K562 (cell line): ENCODE data around the gene CRADD. TPM values are rescaled to one million over a fixed set of nuclear protein-coding genes. Genes with fewer than 3 reads are reported as not detected.

Experiments
- ATAC-seq: fragments of 200-7000 bp; cut with Tn5 transposase; 3 replicates; pipeline ENCODE4 v1.9.1; 2020; ENCODE audit warnings: moderate library complexity
- BruUV-seq: library from RNA; stranded (reverse); fragments of 400-500 nt; replicated peaks from 2 replicates; lab custom pipeline; 2021; lab: Mats Ljungman, UMichigan
- CTCF ChIA-PET: fragments of 300-600 bp; formaldehyde crosslinking; extraction: SDS; loops from one replicate; lab custom pipeline; 2021; ENCODE audit warnings: low intra/inter-chr PET ratio; lab: Yijun Ruan, JAX
- POLR2A ChIA-PET: fragments of 300-600, 350-650 bp; sonication (Branson Sonifier 250); formaldehyde crosslinking; extraction: SDS; loops from one replicate; lab custom pipeline; 2021; ENCODE audit warnings: antibody characterized with exemption, inconsistent platforms; lab: Yijun Ruan, JAX
- DNase-seq, 4 experiments: peaks; one replicate each; pipeline versions ENCODE4 v3.0.0 to v3.0.0-alpha.2; 2011 to 2018; ENCODE audit warnings: low spot score in 3 of 4, mixed read lengths in 3 of 4; ENCODE audit errors: extremely low read depth in 1 of 4
- FAIRE-seq: peaks from 2 replicates; lab custom pipeline; 2011; peaks lifted over from hg19 to GRCh38; lab: Jason Lieb, UNC
- H2AFZ ChIP-seq: 2 replicates; pipeline ENCODE4 v1.6.0; 2011; ENCODE audit warnings: low read depth, low read length, control low read depth, inconsistent platforms
- H3K27ac ChIP-seq: fragments of 200-600 bp; 3 replicates; pipeline ENCODE4 v1.8.0; 2011; ENCODE audit warnings: low read depth, mild to moderate bottlenecking, control low read depth, inconsistent platforms, low read length, moderate library complexity, mixed read lengths; ENCODE audit errors: extremely low read depth
- H3K27me3 ChIP-seq, 2 experiments: fragments of 300-600 bp in 1 of 2; 2 replicates in 1 of 2; 3 replicates in 1 of 2; pipeline versions ENCODE4 v1.6.0 to v1.8.0; 2011; ENCODE audit warnings: inconsistent platforms in 2 of 2, low read length in 2 of 2, mild to moderate bottlenecking in 1 of 2, mixed read lengths in 1 of 2, moderate library complexity in 1 of 2; ENCODE audit not compliant: control insufficient read depth in 2 of 2, insufficient read depth in 2 of 2
- H3K36me3 ChIP-seq: fragments of 300-600 bp; 3 replicates; pipeline ENCODE4 v1.8.0; 2011; ENCODE audit warnings: mild to moderate bottlenecking, low read length, inconsistent platforms; ENCODE audit not compliant: control insufficient read depth, insufficient read depth
- H3K4me1 ChIP-seq, 2 experiments: fragments of 200-600 bp in 1 of 2; replicated peaks in 1 of 2; 2 replicates in 1 of 2; 3 replicates in 1 of 2; pipeline versions ENCODE4 v1.5.1 to v1.8.0; 2011; ENCODE audit warnings: inconsistent platforms in 2 of 2, low read length in 2 of 2, mild to moderate bottlenecking in 1 of 2, mixed read lengths in 1 of 2, moderate library complexity in 1 of 2; ENCODE audit not compliant: control insufficient read depth in 2 of 2, insufficient read depth in 2 of 2
- H3K4me2 ChIP-seq: 2 replicates; pipeline ENCODE4 v1.6.1; 2011; ENCODE audit warnings: low read length, control low read depth, inconsistent platforms, mixed read lengths; ENCODE audit not compliant: insufficient read depth
- H3K4me3 ChIP-seq: fragments of 200-600 bp; sonication (generic), shearing (Covaris generic); 2 replicates; pipeline ENCODE4 v1.5.1; 2016; ENCODE audit warnings: control low read depth, inconsistent platforms
- H3K79me2 ChIP-seq: fragments of 200-600 bp; 3 replicates; pipeline ENCODE4 v1.8.0; 2011; ENCODE audit warnings: low read length, inconsistent platforms; ENCODE audit not compliant: control insufficient read depth, insufficient read depth
- H3K9ac ChIP-seq, 2 experiments: 2 replicates each; pipeline versions ENCODE4 v1.6.0 to v1.6.1; 2011; ENCODE audit warnings: low read depth in 2 of 2, low read length in 2 of 2, control low read depth in 1 of 2, inconsistent platforms in 1 of 2, mild to moderate bottlenecking in 1 of 2, mixed read lengths in 1 of 2; ENCODE audit not compliant: insufficient read depth in 1 of 2
- H3K9me1 ChIP-seq: one replicate; pipeline ENCODE4 v1.6.0; 2011; ENCODE audit warnings: inconsistent platforms, mild to moderate bottlenecking, low read length, moderate library complexity; ENCODE audit not compliant: control insufficient read depth, insufficient read depth
- H3K9me3 ChIP-seq: replicated peaks from 2 replicates; pipeline ENCODE4 v1.5.1; 2011; ENCODE audit warnings: low read depth, low read length, inconsistent platforms; ENCODE audit not compliant: control insufficient read depth, insufficient read depth
- H4K20me1 ChIP-seq: replicated peaks from 2 replicates; pipeline ENCODE4 v1.6.1; 2011; ENCODE audit warnings: low read length, inconsistent platforms, mixed read lengths; ENCODE audit not compliant: control insufficient read depth, insufficient read depth
- CBFA2T3 ChIP-seq: fragments of 450-650 bp; IDR thresholded peaks from 2 replicates; pipeline ENCODE4 v1.6.1; 2017
- CSDE1 ChIP-seq, 2 experiments: fragments of 450-650 bp; IDR thresholded peaks; 2 replicates each; pipeline ENCODE4 v1.6.1; 2016; ENCODE audit warnings: mild to moderate bottlenecking in 1 of 2
- ETS2 ChIP-seq: IDR thresholded peaks from 2 replicates; pipeline ENCODE4 v1.6.1; 2016; ENCODE audit warnings: borderline replicate concordance, missing genetic modification characterization, mild to moderate bottlenecking, moderate library complexity, missing compliant biosample characterization; ENCODE audit not compliant: poor library complexity, severe bottlenecking
- HDAC3 ChIP-seq: fragments of 450-650 bp; IDR thresholded peaks from 2 replicates; pipeline ENCODE4 v1.6.1; 2018; ENCODE audit warnings: borderline replicate concordance, mild to moderate bottlenecking, moderate library complexity; ENCODE audit not compliant: partially characterized antibody
- HDAC6 ChIP-seq: IDR thresholded peaks from 2 replicates; pipeline ENCODE4 v1.6.1; 2012; ENCODE audit warnings: low read depth, mild to moderate bottlenecking, control low read depth, inconsistent platforms, low read length, moderate library complexity
- HNRNPH1 ChIP-seq: fragments of 200-400 bp; formaldehyde crosslinking; optimal IDR thresholded peaks from 2 replicates; pipeline ENCODE3; 2017; ENCODE audit warnings: low read depth, mild to moderate bottlenecking, low read length, moderate library complexity
- HNRNPK ChIP-seq: fragments of 200-400 bp; formaldehyde crosslinking; IDR thresholded peaks from one replicate; pipeline ENCODE4 v1.6.1; 2018; ENCODE audit warnings: mild to moderate bottlenecking, low read depth, low read length; ENCODE audit not compliant: poor library complexity, severe bottlenecking
- NBN ChIP-seq: fragments of 450-650 bp; IDR thresholded peaks from 2 replicates; pipeline ENCODE4 v1.6.1; 2016; ENCODE audit warnings: low read depth, mild to moderate bottlenecking
- PHF8 ChIP-seq: fragments of 200-600 bp; sonication (generic); IDR thresholded peaks from 2 replicates; pipeline ENCODE4 v1.6.1; 2012; ENCODE audit warnings: mixed run types, mild to moderate bottlenecking, inconsistent platforms, low read length, moderate library complexity, borderline replicate concordance
- POLR2B ChIP-seq: fragments of 450-650 bp; IDR thresholded peaks from 2 replicates; pipeline ENCODE4 v1.6.1; 2018; ENCODE audit warnings: low read depth; ENCODE audit not compliant: partially characterized antibody
- RFX1 ChIP-seq: fragments of 450-650 bp; IDR thresholded peaks from 2 replicates; pipeline ENCODE4 v1.6.1; 2016; ENCODE audit warnings: mild to moderate bottlenecking, moderate library complexity
- RREB1 ChIP-seq: fragments of 250-450 bp; sonication (Bioruptor Pico); IDR thresholded peaks from 2 replicates; pipeline ENCODE4 v1.4.0; 2020
- SLC30A9 ChIP-seq: fragments of 250-450 bp; sonication (Bioruptor Pico); IDR thresholded peaks from 2 replicates; pipeline ENCODE4 v1.8.0; 2022; ENCODE audit warnings: mild to moderate bottlenecking, moderate library complexity
- ZSCAN32 ChIP-seq: fragments of 450-650 bp; formaldehyde crosslinking; IDR thresholded peaks from 2 replicates; pipeline ENCODE4 v1.4.0; 2020; ENCODE audit warnings: mild to moderate bottlenecking, moderate library complexity
- WGBS: fragments of 100-300 bp; shearing (Covaris generic); methylation state at CpG from one replicate; pipeline ENCODE4 v1.1.6; 2016; ENCODE audit warnings: low coverage, mixed read lengths; ENCODE audit not compliant: insufficient coverage; ENCODE audit errors: missing lambda C conversion rate; 5-methylcytosine and 5-hydroxymethylcytosine counted together
- in situ Hi-C: fragments of 300-500 bp; cut with MboI; formaldehyde crosslinking; loops from 4 replicates; pipeline ENCODE4 v1.15.0; 2018; ENCODE audit warnings: inconsistent platforms, mixed read lengths
- intact Hi-C: fragments of 100-400 bp; cut with micrococcal nuclease; formaldehyde crosslinking; loops from 2 replicates; pipeline ENCODE4 v1.14.2; 2022
- polyA plus RNA-seq, 8 experiments: library from polyadenylated mRNA; depleted of rRNA in 4 of 8; stranded (reverse) in 5 of 8; unstranded in 3 of 8; fragments of >200 nt; fragmentation: Nextera tagmentation in 2 of 8; fragmentation: Illumina TruSeq in 1 of 8; extraction: Ambion mirVana in 2 of 8; extraction: Trizol in 1 of 8; gene quantifications; 2 replicates each; pipeline versions ENCODE4 v1.2.1 to v1.2.3, GENCODE V29; 2011 to 2014; ENCODE audit warnings: inconsistent platforms in 1 of 8, missing spikeins in 1 of 8
- total RNA-seq, 7 experiments: library from RNA; depleted of rRNA in 6 of 7; stranded (reverse); fragments of >200 nt in 6 of 7; fragmentation: Illumina TruSeq in 2 of 7; extraction: Trizol in 2 of 7; gene quantifications; 2 replicates each; pipeline versions ENCODE4 v1.2.1 to v1.2.3, GENCODE V29; 2011 to 2021; ENCODE audit warnings: low replicate concordance in 1 of 7

CRADD gene
- total and polyA plus RNA-seq, 9 of the 15 experiments (the other 6 are each of a cell fraction or from before 2014, with no cell fraction given): 20.5 to 41.1 (median 25.9) TPM

GRCh38 chr12:93664573-93665138 lies 12.5 kb upstream of the CRADD start:
- Histone ChIP-seq H3K27ac (no peak overlapping the region), H4K20me1 (no peaks in the 10 kb centered on the region), H3K4me3 (no peak overlapping the region), H2AFZ (peak overlapping the region; percentile 28), H3K27me3 (no peaks in the 10 kb centered on the region), H3K9ac (no peak overlapping the region), H3K4me2 (no peak overlapping the region), H3K36me3 (no peaks in the 10 kb centered on the region), H3K9me3 (peaks cover 5% of the 10 kb centered on the region), H3K4me1 (peaks cover 0 to 19% of the 10 kb centered on the region in 2 experiments; a peak in 3 of 5 replicates), H3K79me2 (no peaks in the 10 kb centered on the region), H3K9me1 (no peaks in the 10 kb centered on the region)
- no TSS peak for BruUV-seq
- DNase-seq (no peak), FAIRE-seq (no peak), ATAC-seq (no peak)
- WGBS: 42% methylated on average over 2 of the region's 2 CpGs
- ChIA-PET CTCF (no interaction called here), POLR2A (interaction anchor here (1.5 to 1.7 kb wide), 2 partner anchors 12 to 15 kb away, joined by 4 to 5 read pairs; partner anchors contain the start of gene CRADD)
- in situ Hi-C loops (no loop called here), intact Hi-C loops (no loop called here)
- TF ChIP-seq HDAC6 (no peak), HNRNPK (no peak), RREB1 (CRISPR knock-in tag) (no peak), HNRNPH1 (no peak), CSDE1 (IDR thresholded peaks at IDR 0.05) (no peak), CBFA2T3 (no peak), HDAC3 (no peak), SLC30A9 (CRISPR knock-in tag) (no peak), PHF8 (no peak), ETS2 (tag) (no peak), RFX1 (no peak), ZSCAN32 (CRISPR knock-in tag) (no peak), POLR2B (no peak), NBN (no peak)
